Stomach (tissue), 9 donors: Measurements from ENCODE around the gene METTL15. TPM values are rescaled to one million over a fixed set of nuclear protein-coding genes. Genes with fewer than 3 reads are reported as not detected.
"Not testable (repeated sequence)": the region's sequence is repeated elsewhere in the genome, so short reads cannot be mapped to it uniquely, and the experiment has no call there.

Experiments
- DNase-seq, 2 donors: peaks; one replicate each; pipeline versions ENCODE4 v3.0.0 to v3.0.0-alpha.2; 2013 to 2019
- H3K27ac ChIP-seq, 5 donors: fragments of 200-600 bp in 4 of 5; sonication (generic) in 4 of 5; one replicate each; pipeline ENCODE4 v1.5.1; 2013 to 2019; ENCODE audit warnings: mild to moderate bottlenecking in 1 of 5, moderate library complexity in 1 of 5
- H3K27me3 ChIP-seq, 3 donors: fragments of 200-600 bp; sonication (generic); one replicate each; pipeline ENCODE4 v1.5.1; 2017 to 2019; ENCODE audit warnings: mixed run types in 1 of 3
- H3K36me3 ChIP-seq, 4 donors: fragments of 200-600 bp; sonication (generic); 1 replicate in 3 of 4; 2 replicates in 1 of 4; pipeline ENCODE4 v1.5.1; 2016 to 2019
- H3K4me1 ChIP-seq, 4 donors: fragments of 200-600 bp; sonication (generic); one replicate each; pipeline ENCODE4 v1.5.1; 2016 to 2019
- H3K4me3 ChIP-seq, 4 donors: fragments of 200-600 bp; sonication (generic) in 3 of 4; one replicate each; pipeline ENCODE4 v1.5.1; 2016 to 2019; ENCODE audit warnings: mild to moderate bottlenecking in 1 of 4
- H3K9me3 ChIP-seq, 4 donors: fragments of 200-600 bp; sonication (generic); one replicate each; pipeline ENCODE4 v1.5.1; 2016 to 2019
- EP300 ChIP-seq: sonication (generic); formaldehyde crosslinking; IDR thresholded peaks from one replicate; pipeline ENCODE4 v1.6.1; 2017; ENCODE audit warnings: antibody characterized with exemption
- POLR2A ChIP-seq, 4 donors: fragments of 450-650 bp; IDR thresholded peaks; one replicate each; pipeline ENCODE4 v1.6.1; 2016; ENCODE audit warnings: antibody characterized with exemption in 4 of 4, control low read depth in 2 of 4, mild to moderate bottlenecking in 1 of 4, moderate library complexity in 1 of 4
- POLR2AphosphoS5 ChIP-seq, 3 donors: sonication (generic); formaldehyde crosslinking; IDR thresholded peaks; one replicate each; pipeline ENCODE4 v1.6.1; 2016; ENCODE audit warnings: antibody characterized with exemption in 3 of 3
- WGBS, 5 donors: extraction: QIAGEN DNeasy Blood & Tissue Kit in 3 of 5; methylation state at CpG; one replicate each; pipeline versions ENCODE4 v1.1.5 to v1.1.7; 2013 to 2018; 5-methylcytosine and 5-hydroxymethylcytosine counted together
- intact Hi-C: fragments of 100-400 bp; cut with DNase I; formaldehyde crosslinking; loops from one replicate; pipeline ENCODE4 v1.15.1; 2023; ENCODE audit warnings: low total_unique reads
- polyA plus RNA-seq, 3 donors: library from polyadenylated mRNA; stranded (reverse); fragments of 200-250 nt; gene quantifications; one replicate each; pipeline ENCODE4 v1.2.3, GENCODE V29; 2013
- total RNA-seq, 5 donors: library from RNA; depleted of rRNA; stranded (reverse); fragments of >200 nt; gene quantifications; one replicate each; pipeline versions ENCODE4 v1.1.0 to v1.2.3, GENCODE V29; 2014 to 2016
- TF ChIP-seq, protein P1 (sequence below), 7 experiments: fragments of 450-650 bp in 4 of 7; fragments of 200-600 bp in 3 of 7; sonication (generic) in 3 of 7; IDR thresholded peaks; one replicate each; pipeline ENCODE4 v1.5.1; 2016 to 2019; ENCODE audit warnings: antibody characterized with exemption in 7 of 7, control low read depth in 2 of 7, mild to moderate bottlenecking in 1 of 7
- donor health status: healthy with polysubstance abuse.
- donor health status: Bipolar disorder and iron deficiency.
- donor health status: healthy.

Gene METTL15
- total and polyA plus RNA-seq, 8 donors, result 0.58 to 21.7 (median 8.7) TPM

DNA sequence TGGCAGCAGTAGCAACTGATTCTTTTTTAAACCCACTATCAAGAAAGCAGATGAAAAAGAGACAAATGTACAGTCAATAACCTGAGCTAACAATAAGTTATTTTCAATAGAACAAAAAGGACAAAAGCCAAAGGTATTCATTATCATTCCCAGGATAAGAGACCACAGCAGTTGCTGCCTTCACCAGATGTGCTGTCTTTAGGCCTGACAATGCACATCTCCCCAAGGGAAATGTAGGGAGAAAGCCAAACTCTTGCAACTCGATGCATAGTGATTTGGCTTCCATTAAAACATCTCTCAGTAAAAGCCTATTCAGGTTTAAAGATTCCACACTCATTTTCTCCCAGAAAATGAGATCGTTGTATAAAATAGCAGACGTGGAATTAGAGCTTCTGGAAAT is 210.7 kb downstream of the METTL15 start:
- intact Hi-C loops, result no loop called here
- H3K36me3 ChIP-seq, result peaks cover 0 to 22% (median 16%) of the 10 kb centered on the region in 4 donors
- H3K4me1 ChIP-seq, result no peaks in the 10 kb centered on the region
- H3K27me3 ChIP-seq, result no peaks in the 10 kb centered on the region
- no peak for TF ChIP-seq POLR2AphosphoS5 (IDR thresholded peaks at IDR 0.05)
- TF ChIP-seq POLR2A (IDR thresholded peaks at IDR 0.05), result no peak
- TF ChIP-seq, protein P1, sequence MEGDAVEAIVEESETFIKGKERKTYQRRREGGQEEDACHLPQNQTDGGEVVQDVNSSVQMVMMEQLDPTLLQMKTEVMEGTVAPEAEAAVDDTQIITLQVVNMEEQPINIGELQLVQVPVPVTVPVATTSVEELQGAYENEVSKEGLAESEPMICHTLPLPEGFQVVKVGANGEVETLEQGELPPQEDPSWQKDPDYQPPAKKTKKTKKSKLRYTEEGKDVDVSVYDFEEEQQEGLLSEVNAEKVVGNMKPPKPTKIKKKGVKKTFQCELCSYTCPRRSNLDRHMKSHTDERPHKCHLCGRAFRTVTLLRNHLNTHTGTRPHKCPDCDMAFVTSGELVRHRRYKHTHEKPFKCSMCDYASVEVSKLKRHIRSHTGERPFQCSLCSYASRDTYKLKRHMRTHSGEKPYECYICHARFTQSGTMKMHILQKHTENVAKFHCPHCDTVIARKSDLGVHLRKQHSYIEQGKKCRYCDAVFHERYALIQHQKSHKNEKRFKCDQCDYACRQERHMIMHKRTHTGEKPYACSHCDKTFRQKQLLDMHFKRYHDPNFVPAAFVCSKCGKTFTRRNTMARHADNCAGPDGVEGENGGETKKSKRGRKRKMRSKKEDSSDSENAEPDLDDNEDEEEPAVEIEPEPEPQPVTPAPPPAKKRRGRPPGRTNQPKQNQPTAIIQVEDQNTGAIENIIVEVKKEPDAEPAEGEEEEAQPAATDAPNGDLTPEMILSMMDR (IDR thresholded peaks at IDR 0.05), result no peak
- no peak for TF ChIP-seq EP300
- H3K27ac ChIP-seq, result no peak overlapping the region
- no peak for DNase-seq
- WGBS, 5 donors, result 76 to 88% (median 80%) methylated on average over 3 of the region's 3 CpGs
- H3K4me3 ChIP-seq, result no peak overlapping the region
- no peaks in the 10 kb centered on the region for H3K9me3 ChIP-seq

DNA sequence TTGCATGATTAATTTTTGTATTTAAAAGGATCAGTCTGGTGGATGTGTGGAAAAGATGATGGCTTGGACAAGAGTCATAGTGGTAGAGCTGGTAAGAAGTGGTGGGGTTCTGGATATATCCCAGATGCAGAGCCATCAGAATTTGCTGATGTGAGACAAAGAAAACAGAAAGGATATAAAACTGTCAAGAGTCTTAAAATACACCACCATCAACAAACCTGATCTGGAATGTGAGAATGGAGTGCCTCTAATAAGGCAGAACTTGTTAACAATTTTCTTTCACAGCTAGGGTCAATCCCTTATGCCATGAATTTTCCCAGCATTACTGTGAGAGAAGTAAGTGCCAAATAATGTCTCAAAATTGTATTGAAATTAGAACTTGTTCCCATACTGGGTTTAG is 215.4 kb downstream of the METTL15 start:
- no peaks in the 10 kb centered on the region for H3K36me3 ChIP-seq
- H3K27ac ChIP-seq, result no peak overlapping the region
- intact Hi-C loops, result no loop called here
- no peaks in the 10 kb centered on the region for H3K9me3 ChIP-seq
- TF ChIP-seq EP300 (no peak), POLR2A (IDR thresholded peaks at IDR 0.05) (no peak)
- TF ChIP-seq, protein P1 (IDR thresholded peaks at IDR 0.05), result no peak
- no peaks in the 10 kb centered on the region for H3K4me1 ChIP-seq
- H3K4me3 ChIP-seq, result no peak overlapping the region
- no peaks in the 10 kb centered on the region for H3K27me3 ChIP-seq
- no peak for DNase-seq

DNA sequence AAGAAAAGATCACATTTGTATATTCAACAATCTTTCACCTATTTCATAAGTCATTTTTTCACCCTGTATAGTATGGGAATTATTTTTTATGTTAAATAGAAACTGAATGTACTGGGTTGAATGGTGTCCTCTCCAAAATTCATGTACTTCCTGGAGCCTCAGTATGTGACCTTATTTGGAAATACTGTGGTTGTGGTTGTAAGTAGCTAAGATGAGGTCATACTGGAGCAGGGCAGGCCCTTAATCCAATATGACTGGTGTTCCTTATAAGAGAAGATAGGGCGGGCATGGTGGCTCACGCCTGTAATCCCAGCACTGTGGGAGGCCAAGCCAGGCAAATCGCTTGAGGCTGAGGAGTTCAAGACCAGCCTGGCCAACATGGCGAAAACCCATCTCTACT is 224.2 kb downstream of the METTL15 start:
- H3K27me3 ChIP-seq, H3K4me3 ChIP-seq, H3K36me3 ChIP-seq, DNase-seq, H3K27ac ChIP-seq, H3K4me1 ChIP-seq, H3K9me3 ChIP-seq, intact Hi-C loops: not testable (repeated sequence)
- WGBS, 5 donors, result 98 to 100% (median 99%) methylated on average over 4 of the region's 4 CpGs; no CpG with 5 or more reads in 1 of the 5 donors

DNA sequence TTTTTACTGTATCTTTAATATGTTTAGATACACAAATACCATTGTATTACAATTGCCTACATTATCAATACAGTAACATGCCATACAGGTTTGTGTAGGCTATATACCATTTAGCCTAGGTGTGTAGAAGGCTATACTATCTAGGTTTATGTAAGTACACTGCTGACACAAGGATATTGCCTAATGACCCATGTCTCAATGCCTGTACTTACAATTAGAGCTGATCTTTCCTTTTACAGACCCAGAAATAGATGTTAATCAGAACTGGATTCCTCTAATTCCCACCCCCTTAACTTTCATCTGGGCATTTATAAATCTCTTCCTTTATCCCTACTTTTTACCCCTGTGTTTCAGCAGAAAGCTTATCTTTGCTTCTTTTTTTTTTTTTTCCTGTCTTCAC is 229.5 kb downstream of the METTL15 start:
- no peak for DNase-seq
- H3K36me3 ChIP-seq, result no peaks in the 10 kb centered on the region
- no peaks in the 10 kb centered on the region for H3K27me3 ChIP-seq
- intact Hi-C loops, result no loop called here
- peaks cover 6 to 25% (median 13%) of the 10 kb centered on the region in 4 donors for H3K9me3 ChIP-seq
- no peaks in the 10 kb centered on the region for H3K4me1 ChIP-seq
- no peak overlapping the region for H3K27ac ChIP-seq
- H3K4me3 ChIP-seq, result no peak overlapping the region
- TF ChIP-seq POLR2AphosphoS5 (IDR thresholded peaks at IDR 0.05) (no peak), EP300 (no peak), POLR2A (IDR thresholded peaks at IDR 0.05) (no peak)
- TF ChIP-seq, protein P1 (IDR thresholded peaks at IDR 0.05), result no peak

DNA sequence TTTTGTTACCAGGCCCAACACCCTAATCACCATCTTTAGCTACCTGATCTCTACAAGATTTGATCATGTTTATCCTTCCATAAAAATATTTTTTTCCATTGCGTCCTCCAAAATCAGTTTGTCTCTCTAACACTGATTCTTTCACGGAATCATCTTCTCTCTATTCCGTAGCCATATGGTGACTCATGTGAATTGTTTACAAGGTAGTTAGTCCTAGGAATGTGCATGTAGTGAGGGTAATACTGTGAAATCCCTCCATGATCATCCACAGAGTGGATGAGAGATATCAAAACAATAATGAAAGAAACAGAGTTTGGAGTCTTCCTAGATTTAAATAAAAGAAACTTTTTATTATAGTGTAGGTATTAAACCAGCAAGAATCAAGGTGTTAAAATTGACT is 230.2 kb downstream of the METTL15 start:
- Histone ChIP-seq H3K36me3 (no peaks in the 10 kb centered on the region), H3K9me3 (peaks cover 6 to 25% (median 13%) of the 10 kb centered on the region in 4 donors), H3K27ac (no peak overlapping the region), H3K27me3 (no peaks in the 10 kb centered on the region), H3K4me1 (peaks cover 0 to 2% (median 1%) of the 10 kb centered on the region in 4 donors), H3K4me3 (no peak overlapping the region)
- DNase-seq, result no peak
- 94 to 98% (median 96%) methylated on average over 3 of the region's 3 CpGs for WGBS, 5 donors
- TF ChIP-seq POLR2A (IDR thresholded peaks at IDR 0.05) (no peak), EP300 (no peak), POLR2AphosphoS5 (IDR thresholded peaks at IDR 0.05) (no peak)
- TF ChIP-seq, protein P1 (IDR thresholded peaks at IDR 0.05), result no peak
- intact Hi-C loops, result no loop called here
